Measurements from ENCODE around the gene LGALS7.

DNA sequence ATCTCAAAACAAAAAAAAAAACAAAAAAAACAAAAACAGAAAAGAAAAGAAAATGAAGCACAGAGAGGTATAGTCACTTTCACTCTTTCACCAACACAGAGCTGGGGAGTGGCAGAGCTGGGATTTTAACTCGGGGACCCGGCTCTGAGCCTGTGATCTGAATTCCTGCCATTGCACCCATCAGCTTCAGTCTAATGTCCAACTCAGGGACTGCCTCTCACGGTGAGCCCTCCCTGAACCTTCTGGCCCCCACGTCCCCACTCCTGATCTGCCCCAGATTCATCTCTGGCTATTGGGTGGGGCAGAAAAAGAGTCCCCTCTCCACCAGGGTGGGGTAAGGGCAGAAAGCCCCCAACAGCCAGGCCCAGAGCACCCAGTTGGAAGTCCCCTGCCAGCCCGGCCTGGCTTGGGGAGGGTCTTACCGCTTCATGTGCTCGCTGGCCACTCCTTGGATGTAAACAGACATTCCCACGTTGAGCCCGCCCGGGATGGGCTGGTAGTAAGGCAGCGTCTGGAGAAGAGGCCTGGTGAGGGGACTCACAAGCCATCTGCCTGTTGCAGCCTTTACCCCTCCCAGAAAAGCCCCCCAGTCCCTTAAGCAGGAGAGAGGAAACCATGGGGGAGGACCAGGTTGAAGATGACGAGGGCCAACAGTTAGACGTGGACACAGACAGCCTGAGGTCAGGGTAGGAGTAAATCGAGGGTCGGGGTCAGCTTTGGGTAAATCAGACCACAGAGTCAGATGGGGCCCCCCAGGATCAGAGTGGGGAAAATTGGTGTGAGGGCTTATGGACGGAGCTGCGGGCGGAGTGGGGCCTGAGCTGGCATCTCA lies 38.9 kb upstream of the LGALS7 start:
- TF ChIP-seq, protein P1, sequence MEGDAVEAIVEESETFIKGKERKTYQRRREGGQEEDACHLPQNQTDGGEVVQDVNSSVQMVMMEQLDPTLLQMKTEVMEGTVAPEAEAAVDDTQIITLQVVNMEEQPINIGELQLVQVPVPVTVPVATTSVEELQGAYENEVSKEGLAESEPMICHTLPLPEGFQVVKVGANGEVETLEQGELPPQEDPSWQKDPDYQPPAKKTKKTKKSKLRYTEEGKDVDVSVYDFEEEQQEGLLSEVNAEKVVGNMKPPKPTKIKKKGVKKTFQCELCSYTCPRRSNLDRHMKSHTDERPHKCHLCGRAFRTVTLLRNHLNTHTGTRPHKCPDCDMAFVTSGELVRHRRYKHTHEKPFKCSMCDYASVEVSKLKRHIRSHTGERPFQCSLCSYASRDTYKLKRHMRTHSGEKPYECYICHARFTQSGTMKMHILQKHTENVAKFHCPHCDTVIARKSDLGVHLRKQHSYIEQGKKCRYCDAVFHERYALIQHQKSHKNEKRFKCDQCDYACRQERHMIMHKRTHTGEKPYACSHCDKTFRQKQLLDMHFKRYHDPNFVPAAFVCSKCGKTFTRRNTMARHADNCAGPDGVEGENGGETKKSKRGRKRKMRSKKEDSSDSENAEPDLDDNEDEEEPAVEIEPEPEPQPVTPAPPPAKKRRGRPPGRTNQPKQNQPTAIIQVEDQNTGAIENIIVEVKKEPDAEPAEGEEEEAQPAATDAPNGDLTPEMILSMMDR (IDR thresholded peaks at IDR 0.05; ENCODE audit: poor library complexity), result no peak
- no peak for TF ChIP-seq EZH2 (IDR thresholded peaks at IDR 0.05; ENCODE audit: borderline replicate concordance)
